K562 (cell line): Measurements from ENCODE around the gene CAVIN1. TPM values are rescaled to one million over a fixed set of nuclear protein-coding genes. Genes with fewer than 3 reads are reported as not detected.

Experiments used
- ARID3A ChIP-seq: IDR thresholded peaks from 2 replicates; pipeline ENCODE4 v1.6.1; 2012; ENCODE audit warnings: low read depth, low read length, improper control_type of control experiment, borderline replicate concordance
- ATF7 ChIP-seq: fragments of 450-650 bp; IDR thresholded peaks from 2 replicates; pipeline ENCODE4 v1.7.1; 2014; ENCODE audit warnings: mild to moderate bottlenecking, moderate library complexity
- BMI1 ChIP-seq: fragments of 150-350 bp; IDR thresholded peaks from 2 replicates; pipeline ENCODE4 v1.6.1; 2014; ENCODE audit warnings: low read length
- BRD9 ChIP-seq: fragments of 450-650 bp; IDR thresholded peaks from 2 replicates; pipeline ENCODE4 v1.6.1; 2018; ENCODE audit warnings: low read depth; ENCODE audit not compliant: partially characterized antibody
- CBX2 ChIP-seq: fragments of 200-600 bp; sonication (generic); IDR thresholded peaks from one replicate; pipeline ENCODE4 v1.6.1; 2012; ENCODE audit warnings: mild to moderate bottlenecking, low read length, inconsistent platforms; ENCODE audit not compliant: insufficient read depth, poor library complexity, severe bottlenecking
- EGR1 ChIP-seq: fragments of 450-650 bp; conservative IDR thresholded peaks from 2 replicates; pipeline ENCODE4 v1.6.1; 2017; ENCODE audit warnings: mild to moderate bottlenecking
- HIVEP1 ChIP-seq: fragments of 250-450 bp; sonication (Bioruptor Pico); IDR thresholded peaks from 2 replicates; pipeline ENCODE4 v1.4.0; 2020; ENCODE audit warnings: mild to moderate bottlenecking
- HMGN3 ChIP-seq: IDR thresholded peaks from 2 replicates; pipeline ENCODE4 v1.6.1; 2011; ENCODE audit warnings: borderline replicate concordance, low read depth, mild to moderate bottlenecking, mixed read lengths, low read length; ENCODE audit not compliant: insufficient read length; ENCODE audit errors: extremely low read depth
- MEF2D ChIP-seq: conservative IDR thresholded peaks from 2 replicates; pipeline ENCODE4 v1.6.1; 2016; ENCODE audit warnings: low read depth, missing genetic modification characterization, missing compliant biosample characterization
- MTA1 ChIP-seq: fragments of 450-650 bp; IDR thresholded peaks from 2 replicates; pipeline ENCODE4 v1.6.1; 2017; ENCODE audit warnings: borderline replicate concordance
- MYNN ChIP-seq, 2 experiments: sonication (generic); formaldehyde crosslinking in 1 of 2; IDR thresholded peaks; 2 replicates each; pipeline versions ENCODE4 v1.5.0 to v1.6.1; 2016 to 2020; ENCODE audit warnings: antibody characterized with exemption in 1 of 2, missing genetic modification reagents in 1 of 2
- PRPF4 ChIP-seq: fragments of 200-400 bp; formaldehyde crosslinking; IDR thresholded peaks from one replicate; pipeline ENCODE4 v1.6.1; 2017; ENCODE audit warnings: low read length, low read depth, mild to moderate bottlenecking; ENCODE audit not compliant: insufficient read depth, poor library complexity, severe bottlenecking
- RAD51 ChIP-seq: fragments of 450-650 bp; IDR thresholded peaks from 2 replicates; pipeline ENCODE4 v1.7.1; 2016; ENCODE audit warnings: low read depth, mild to moderate bottlenecking, borderline replicate concordance
- SMARCA4 ChIP-seq: fragments of 450-650 bp; IDR thresholded peaks from 2 replicates; pipeline ENCODE4 v1.6.1; 2016
- TEAD1 ChIP-seq, 2 experiments: fragments of 450-650 bp in 1 of 2; sonication (generic) in 1 of 2; formaldehyde crosslinking; IDR thresholded peaks; 2 replicates each; pipeline versions ENCODE4 v1.4.0 to v1.8.0; 2020 to 2022; ENCODE audit warnings: mild to moderate bottlenecking in 2 of 2, missing genetic modification reagents in 1 of 2
- TFAP4 ChIP-seq: sonication (generic); formaldehyde crosslinking; IDR thresholded peaks from 2 replicates; pipeline ENCODE4 v1.8.0; 2022; ENCODE audit warnings: missing genetic modification reagents, mild to moderate bottlenecking, moderate library complexity, borderline replicate concordance
- THAP12 ChIP-seq: fragments of 250-450 bp; sonication (Bioruptor Pico); IDR thresholded peaks from 2 replicates; pipeline ENCODE4 v1.9.0; 2021; ENCODE audit warnings: mild to moderate bottlenecking, inconsistent platforms
- TRIM28 ChIP-seq: fragments of 450-650 bp; IDR thresholded peaks from 2 replicates; pipeline ENCODE4 v1.6.1; 2017
- YY1 ChIP-seq, 3 experiments: IDR thresholded peaks; 2 replicates each; pipeline ENCODE4 v1.6.1; 2011; ENCODE audit warnings: low read length in 2 of 3, mild to moderate bottlenecking in 2 of 3, moderate library complexity in 2 of 3, borderline replicate concordance in 1 of 3, control low read depth in 1 of 3, low read depth in 1 of 3; ENCODE audit not compliant: insufficient read depth in 3 of 3, insufficient replicate concordance in 2 of 3, control insufficient read depth in 1 of 3, insufficient read length in 1 of 3; ENCODE audit errors: extremely low read depth in 1 of 3
- ZNF197 ChIP-seq: fragments of 200-800 bp; sonication (Bioruptor generic); IDR thresholded peaks from 2 replicates; pipeline ENCODE4 v1.6.1; 2016; ENCODE audit warnings: low read depth, missing genetic modification characterization, missing compliant biosample characterization
- ZSCAN29 ChIP-seq: fragments of 450-650 bp; IDR thresholded peaks from 2 replicates; pipeline ENCODE4 v1.6.1; 2017
- polyA plus RNA-seq, 8 experiments: library from polyadenylated mRNA; depleted of rRNA in 4 of 8; stranded (reverse) in 5 of 8; unstranded in 3 of 8; fragments of >200 nt; fragmentation: Nextera tagmentation in 2 of 8; fragmentation: Illumina TruSeq in 1 of 8; extraction: Ambion mirVana in 2 of 8; extraction: Trizol in 1 of 8; gene quantifications; 2 replicates each; pipeline versions ENCODE4 v1.2.1 to v1.2.3, GENCODE V29; 2011 to 2014; ENCODE audit warnings: inconsistent platforms in 1 of 8, missing spikeins in 1 of 8
- total RNA-seq, 7 experiments: library from RNA; depleted of rRNA in 6 of 7; stranded (reverse); fragments of >200 nt in 6 of 7; fragmentation: Illumina TruSeq in 2 of 7; extraction: Trizol in 2 of 7; gene quantifications; 2 replicates each; pipeline versions ENCODE4 v1.2.1 to v1.2.3, GENCODE V29; 2011 to 2021; ENCODE audit warnings: low replicate concordance in 1 of 7

The CAVIN1 gene
- total and polyA plus RNA-seq, 9 of the 15 experiments (the other 6 are each of a cell fraction or from before 2014, with no cell fraction given): 6.8 to 162 (median 74.5) TPM

- peak; percentile 93 for TF ChIP-seq SMARCA4
- TF ChIP-seq MTA1: peak; percentile 26; the same call in 1 of the 2 replicates
- peak; percentile 96 for TF ChIP-seq MYNN (IDR thresholded peaks at IDR 0.05)
- TF ChIP-seq MYNN (CRISPR knock-in tag; IDR thresholded peaks at IDR 0.05): no peak; the same call in 1 of the 2 replicates
- TF ChIP-seq ATF7: no peak; the same call in none of the 2 replicates
- peak; percentile 41; the same call in 1 of the 2 replicates for TF ChIP-seq MEF2D
- no peak for TF ChIP-seq PRPF4
- TF ChIP-seq YY1 (IDR thresholded peaks at IDR 0.05; ENCODE audit: borderline replicate concordance in 1 of 3, control insufficient read depth in 1 of 3, extremely low read depth in 1 of 3, insufficient read depth in 3 of 3, insufficient read length in 1 of 3, insufficient replicate concordance in 2 of 3, low read depth in 1 of 3, low read length in 2 of 3): no peak
- TF ChIP-seq HMGN3: no peak
- no peak for TF ChIP-seq HIVEP1
- no peak for TF ChIP-seq THAP12 (CRISPR knock-in tag)
- no peak for TF ChIP-seq BMI1
- no peak for TF ChIP-seq ZSCAN29
- TF ChIP-seq EGR1: no peak
- peak; percentile 81 for TF ChIP-seq BRD9
- TF ChIP-seq ZNF197 (CRISPR knock-in tag): 0 out of 2 replicates have a peak, but pooled peaks have one; percentile 39
- TF ChIP-seq TEAD1 (CRISPR knock-in tag; IDR thresholded peaks at IDR 0.05): 0 out of 4 replicates have a peak, but pooled peaks of 1 of the 2 experiments have one; percentile 5
- TF ChIP-seq TFAP4: peak; percentile 79; the same call in 1 of the 2 replicates
- no peak; the same call in 1 of the 2 replicates for TF ChIP-seq TRIM28
- TF ChIP-seq RAD51: no peak
- no peak for TF ChIP-seq ARID3A
- no peak for TF ChIP-seq CBX2
These were observed 33.4 kb upstream of the CAVIN1 start (continued) for GRCh38 chr17:42456223-42457106.
